Glutamatergic neuron (in vitro differentiated cells): Measurements from ENCODE around the gene ARHGAP22. TPM values are rescaled to one million over a fixed set of nuclear protein-coding genes. Genes with fewer than 3 reads are reported as not detected.

Experiments
- DNase-seq: peaks from one replicate; pipeline ENCODE4 v3.0.0; 2022
- H3K27ac Mint-ChIP-seq: one replicate; pipeline ENCODE4 v1.8.0; 2020; ENCODE audit warnings: mild to moderate bottlenecking, mixed read lengths, inconsistent platforms; ENCODE audit not compliant: unreplicated experiment
- H3K27me3 Mint-ChIP-seq: one replicate; pipeline ENCODE4 v1.8.0; 2020; ENCODE audit warnings: mild to moderate bottlenecking, moderate library complexity, mixed read lengths, inconsistent platforms; ENCODE audit not compliant: unreplicated experiment
- H3K36me3 Mint-ChIP-seq: one replicate; pipeline ENCODE4 v1.8.0; 2020; ENCODE audit warnings: mild to moderate bottlenecking, mixed read lengths, inconsistent platforms; ENCODE audit not compliant: unreplicated experiment
- H3K4me1 Mint-ChIP-seq: one replicate; pipeline ENCODE4 v1.8.0; 2020; ENCODE audit warnings: mild to moderate bottlenecking, low read depth, mixed read lengths, inconsistent platforms; ENCODE audit not compliant: unreplicated experiment
- H3K4me3 Mint-ChIP-seq: one replicate; pipeline ENCODE4 v1.8.0; 2020; ENCODE audit warnings: mild to moderate bottlenecking, mixed read lengths, inconsistent platforms; ENCODE audit not compliant: unreplicated experiment
- H3K9me3 Mint-ChIP-seq: one replicate; pipeline ENCODE4 v1.8.0; 2020; ENCODE audit warnings: mild to moderate bottlenecking, moderate library complexity, mixed read lengths, inconsistent platforms; ENCODE audit not compliant: unreplicated experiment
- total RNA-seq: library from RNA; stranded (reverse); fragmentation: NEBNext Ultra II Directional; extraction: Animal tissue kit (Norgen Biotek cat#: 25700); gene quantifications from one replicate; pipeline ENCODE4 v1.2.1, GENCODE V29; 2021; ENCODE audit not compliant: unreplicated experiment
- TF ChIP-seq, protein P1 (sequence below): fragments of 200-600 bp; sonication (generic); IDR thresholded peaks from one replicate; pipeline ENCODE4 v1.5.0; 2021; ENCODE audit not compliant: partially characterized antibody, unreplicated experiment

Gene ARHGAP22
- total RNA-seq, 1 donor from 2014 or later, result 10.0 TPM

DNA sequence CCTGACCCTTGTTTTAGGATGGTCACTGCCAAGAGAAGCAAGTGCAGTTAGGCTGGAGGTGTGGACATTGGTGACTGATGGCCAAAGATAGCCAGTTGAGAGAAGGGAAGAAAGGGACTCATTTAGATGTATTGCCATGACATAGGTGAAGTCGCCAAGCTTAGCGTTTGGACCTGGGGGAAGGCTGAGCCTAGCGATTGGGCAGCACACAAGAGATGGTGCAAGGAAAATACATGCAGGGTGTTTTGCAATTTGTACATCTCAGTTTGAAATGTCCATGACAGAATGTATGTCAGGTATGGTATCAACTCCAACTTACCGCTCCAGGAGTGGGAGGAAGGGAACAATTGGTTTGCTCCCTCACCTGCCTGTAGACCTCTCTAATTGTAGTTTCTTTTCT is 164.1 kb downstream of the ARHGAP22 start:
- TF ChIP-seq, protein P1, sequence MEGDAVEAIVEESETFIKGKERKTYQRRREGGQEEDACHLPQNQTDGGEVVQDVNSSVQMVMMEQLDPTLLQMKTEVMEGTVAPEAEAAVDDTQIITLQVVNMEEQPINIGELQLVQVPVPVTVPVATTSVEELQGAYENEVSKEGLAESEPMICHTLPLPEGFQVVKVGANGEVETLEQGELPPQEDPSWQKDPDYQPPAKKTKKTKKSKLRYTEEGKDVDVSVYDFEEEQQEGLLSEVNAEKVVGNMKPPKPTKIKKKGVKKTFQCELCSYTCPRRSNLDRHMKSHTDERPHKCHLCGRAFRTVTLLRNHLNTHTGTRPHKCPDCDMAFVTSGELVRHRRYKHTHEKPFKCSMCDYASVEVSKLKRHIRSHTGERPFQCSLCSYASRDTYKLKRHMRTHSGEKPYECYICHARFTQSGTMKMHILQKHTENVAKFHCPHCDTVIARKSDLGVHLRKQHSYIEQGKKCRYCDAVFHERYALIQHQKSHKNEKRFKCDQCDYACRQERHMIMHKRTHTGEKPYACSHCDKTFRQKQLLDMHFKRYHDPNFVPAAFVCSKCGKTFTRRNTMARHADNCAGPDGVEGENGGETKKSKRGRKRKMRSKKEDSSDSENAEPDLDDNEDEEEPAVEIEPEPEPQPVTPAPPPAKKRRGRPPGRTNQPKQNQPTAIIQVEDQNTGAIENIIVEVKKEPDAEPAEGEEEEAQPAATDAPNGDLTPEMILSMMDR, result no peak
- Mint-ChIP-seq H3K4me3 (no peak overlapping the region), H3K27ac (no peak overlapping the region), H3K27me3 (peaks cover 3% of the 10 kb centered on the region), H3K36me3 (no peaks in the 10 kb centered on the region), H3K4me1 (peaks cover 15% of the 10 kb centered on the region), H3K9me3 (peaks cover 10% of the 10 kb centered on the region)
- no peak for DNase-seq

DNA sequence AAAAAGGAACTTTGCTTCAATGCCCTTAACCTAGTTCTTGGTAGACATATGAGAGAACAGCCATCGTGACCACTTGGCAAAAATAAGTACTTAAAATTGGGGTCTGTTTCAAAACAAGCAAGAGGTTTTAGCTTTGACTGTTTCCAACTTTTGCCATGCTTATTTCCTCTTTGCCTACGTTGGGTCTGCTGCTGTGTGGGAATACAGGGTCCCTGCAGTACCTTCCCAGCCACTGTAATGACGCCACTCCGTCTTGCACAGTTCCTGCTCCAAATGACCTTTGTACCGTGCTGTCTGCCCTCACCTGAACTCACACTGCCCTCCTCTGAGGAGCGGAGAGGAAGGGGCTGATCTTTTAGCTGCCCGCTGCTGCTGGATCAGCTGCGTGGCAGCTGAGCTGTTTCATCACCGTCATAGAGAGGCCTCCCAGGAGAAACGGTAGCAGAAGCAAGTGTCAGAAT is 165.3 kb downstream of the ARHGAP22 start:
- no peaks in the 10 kb centered on the region for H3K36me3 Mint-ChIP-seq
- TF ChIP-seq, protein P1, result no peak
- H3K4me1 Mint-ChIP-seq, result peaks cover 9% of the 10 kb centered on the region
- peaks cover 10% of the 10 kb centered on the region for H3K9me3 Mint-ChIP-seq
- H3K27ac Mint-ChIP-seq, result no peak overlapping the region
- H3K27me3 Mint-ChIP-seq, result peaks cover 3% of the 10 kb centered on the region
- no peak overlapping the region for H3K4me3 Mint-ChIP-seq
- DNase-seq, result no peak

DNA sequence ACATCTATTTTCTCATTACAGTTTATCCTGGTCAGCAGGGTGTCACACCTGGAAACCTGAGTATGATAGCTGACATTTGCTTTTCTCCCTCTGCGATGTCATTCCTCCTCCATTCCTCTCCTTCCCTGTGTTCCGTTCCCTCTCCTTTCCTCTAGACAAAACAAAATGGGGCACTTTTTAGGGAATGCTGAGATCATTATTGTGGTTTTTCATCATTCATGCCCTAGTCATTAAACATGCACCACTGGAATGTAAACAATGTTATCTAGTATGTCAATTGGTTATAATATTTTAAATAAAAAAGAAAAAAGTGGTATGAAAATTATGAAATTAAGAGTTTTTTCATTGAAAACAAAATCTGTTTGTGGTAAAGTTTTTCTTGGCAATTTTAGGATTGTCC is 165.8 kb downstream of the ARHGAP22 start:
- Mint-ChIP-seq H3K27ac (no peak overlapping the region), H3K9me3 (peaks cover 10% of the 10 kb centered on the region), H3K4me1 (peaks cover 9% of the 10 kb centered on the region), H3K27me3 (peaks cover under 1% of the 10 kb centered on the region), H3K36me3 (no peaks in the 10 kb centered on the region), H3K4me3 (no peak overlapping the region)
- TF ChIP-seq, protein P1, result no peak
- DNase-seq, result no peak

DNA sequence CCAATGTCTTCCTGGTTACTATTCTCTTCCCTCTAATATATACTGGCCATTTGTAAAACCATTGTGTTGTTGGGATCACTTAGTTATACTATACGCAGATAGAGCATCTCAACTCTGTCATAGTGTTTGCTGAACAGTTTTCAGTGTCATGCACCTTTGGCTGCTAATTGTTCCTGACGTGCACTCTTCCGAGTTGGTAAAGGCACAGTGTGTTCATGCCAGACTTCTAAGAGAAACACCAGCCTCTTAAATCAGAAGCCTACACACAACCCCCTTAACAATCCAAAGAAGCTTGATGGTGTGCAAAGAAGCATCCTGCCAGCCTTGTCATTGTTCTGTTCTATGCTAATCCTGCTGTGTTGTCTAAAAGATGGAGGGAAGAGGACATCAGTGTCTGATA is 167.3 kb downstream of the ARHGAP22 start:
- Mint-ChIP-seq H3K4me3 (no peak overlapping the region), H3K36me3 (no peaks in the 10 kb centered on the region), H3K9me3 (peaks cover 2% of the 10 kb centered on the region), H3K4me1 (peaks cover 6% of the 10 kb centered on the region), H3K27ac (no peak overlapping the region), H3K27me3 (no peaks in the 10 kb centered on the region)
- TF ChIP-seq, protein P1, result no peak
- no peak for DNase-seq

- H3K36me3 Mint-ChIP-seq, result no peaks in the 10 kb centered on the region
- H3K4me1 Mint-ChIP-seq, result peaks cover 16% of the 10 kb centered on the region
- no peak for DNase-seq
- TF ChIP-seq, protein P1, result no peak
- no peak overlapping the region for H3K4me3 Mint-ChIP-seq
- no peak overlapping the region for H3K27ac Mint-ChIP-seq
- no peaks in the 10 kb centered on the region for H3K9me3 Mint-ChIP-seq
- H3K27me3 Mint-ChIP-seq, result no peaks in the 10 kb centered on the region
Observed at GRCh38 chr10:48431871-48432270, 173.0 kb downstream of the ARHGAP22 start.
